Natural killer cell (primary cell): Measurements from ENCODE around the gene NRCAM. TPM values are rescaled to one million over a fixed set of nuclear protein-coding genes. Genes with fewer than 3 reads are reported as not detected.

Experiments
- ATAC-seq, 3 donors: fragments of 150-1000 bp in 2 of 3; fragments of 200-7000 bp in 1 of 3; cut with Tn5 transposase; 1 replicate in 1 of 3; 2 replicates in 2 of 3; pipeline ENCODE4 v1.10.0; 2021; ENCODE audit warnings: mild to moderate bottlenecking in 2 of 3, moderate library complexity in 2 of 3
- DNase-seq, 2 donors: peaks; one replicate each; pipeline versions ENCODE4 v3.0.0 to v3.0.0-alpha.2; 2013 to 2021; ENCODE audit warnings: mixed read lengths in 1 of 2
- H3K27ac ChIP-seq: one replicate; pipeline ENCODE4 v1.5.1; 2013; ENCODE audit warnings: mild to moderate bottlenecking, low read length
- H3K27me3 ChIP-seq: one replicate; pipeline ENCODE4 v1.6.1; 2013; ENCODE audit warnings: low read length; ENCODE audit not compliant: control insufficient read depth, insufficient read depth
- H3K36me3 ChIP-seq: one replicate; pipeline ENCODE4 v1.6.1; 2013; ENCODE audit warnings: low read length; ENCODE audit not compliant: control insufficient read depth, insufficient read depth
- H3K4me1 ChIP-seq: one replicate; pipeline ENCODE4 v1.6.1; 2013; ENCODE audit warnings: low read length; ENCODE audit not compliant: control insufficient read depth, insufficient read depth
- H3K4me3 ChIP-seq: one replicate; pipeline ENCODE4 v1.5.1; 2013; ENCODE audit warnings: low read length
- H3K9me3 ChIP-seq: one replicate; pipeline ENCODE4 v1.6.1; 2013; ENCODE audit warnings: low read length; ENCODE audit not compliant: control insufficient read depth, insufficient read depth
- H3K27ac Mint-ChIP-seq, 2 donors: one replicate each; pipeline ENCODE4 v1.8.0; 2022; ENCODE audit warnings: mild to moderate bottlenecking in 2 of 2, mixed read lengths in 2 of 2, moderate library complexity in 1 of 2
- H3K27me3 Mint-ChIP-seq, 2 donors: one replicate each; pipeline ENCODE4 v1.8.0; 2022; ENCODE audit warnings: low read depth in 2 of 2, mixed read lengths in 2 of 2
- H3K36me3 Mint-ChIP-seq: one replicate; pipeline ENCODE4 v1.8.0; 2022; ENCODE audit warnings: mixed read lengths
- H3K4me1 Mint-ChIP-seq, 2 donors: one replicate each; pipeline ENCODE4 v1.8.0; 2022; ENCODE audit warnings: mixed read lengths in 2 of 2
- H3K4me3 Mint-ChIP-seq: one replicate; pipeline ENCODE4 v1.8.0; 2022; ENCODE audit warnings: mild to moderate bottlenecking, moderate library complexity, mixed read lengths
- H3K9me3 Mint-ChIP-seq, 2 donors: one replicate each; pipeline ENCODE4 v1.8.0; 2022; ENCODE audit warnings: mixed read lengths in 2 of 2
- WGBS: methylation state at CpG from one replicate; pipeline ENCODE4 v1.1.7; 2013; ENCODE audit warnings: missing lambda C conversion rate; ENCODE audit not compliant: insufficient coverage; 5-methylcytosine and 5-hydroxymethylcytosine counted together
- intact Hi-C: fragments of 100-400 bp; cut with micrococcal nuclease; formaldehyde crosslinking; loops from one replicate; pipeline ENCODE4 v1.14.2; 2022
- total RNA-seq, 4 donors: library from RNA; stranded (reverse); fragments of 120-200 nt in 1 of 4; gene quantifications; one replicate each; pipeline versions ENCODE4 v1.2.3 to v1.2.4, GENCODE V29; 2013 to 2022
- TF ChIP-seq, protein P1 (sequence below): fragments of 200-600 bp; IDR thresholded peaks from one replicate; pipeline ENCODE4 v1.8.0; 2022; ENCODE audit warnings: antibody characterized with exemption

NRCAM gene
- total RNA-seq, 3 donors from 2014 or later (not counting 1 experiment from before 2014, with no cell fraction given): 0.27 to 0.95 (median 0.52) TPM

DNA sequence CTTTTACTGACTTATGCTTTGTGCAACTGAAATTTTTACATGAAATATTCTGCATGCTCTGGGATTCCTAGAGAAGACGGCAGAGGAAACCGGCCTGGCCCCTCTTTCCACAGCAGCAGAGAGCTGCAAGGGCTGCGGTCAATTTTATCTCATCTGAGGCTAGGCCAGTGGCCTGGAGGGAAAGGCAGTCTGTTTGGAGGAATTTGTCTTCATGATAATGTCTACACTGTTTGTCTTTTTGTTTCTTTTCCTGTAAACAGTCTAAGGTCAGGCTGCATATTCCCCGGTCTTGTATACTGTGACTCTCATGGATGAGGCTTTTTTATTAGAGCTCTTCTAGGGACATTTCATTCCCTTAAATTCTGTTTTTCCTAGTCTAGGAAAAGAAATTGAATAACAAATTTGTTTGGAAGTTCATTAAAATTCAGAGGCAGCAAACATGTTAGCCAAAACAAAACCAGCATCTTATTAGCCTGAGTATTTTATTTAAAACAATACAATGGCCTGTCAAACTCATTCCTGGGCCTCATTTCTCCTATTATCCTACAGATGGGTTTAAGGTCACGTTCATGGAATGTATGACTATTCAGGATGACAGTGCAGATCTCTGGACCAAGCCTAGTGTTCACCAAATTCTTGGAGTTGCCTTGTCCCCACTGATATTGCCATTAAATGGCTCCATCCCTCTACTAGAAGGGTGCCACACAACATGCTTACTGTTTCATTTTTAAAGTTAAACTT, 352.5 kb downstream of the NRCAM start:
- Histone ChIP-seq H3K4me1 (no peaks in the 10 kb centered on the region), H3K27ac (no peak overlapping the region), H3K27me3 (peaks cover 2% of the 10 kb centered on the region), H3K4me3 (no peak overlapping the region), H3K9me3 (no peaks in the 10 kb centered on the region), H3K36me3 (no peaks in the 10 kb centered on the region)
- ATAC-seq (no peak), DNase-seq (no peak)
- no peak overlapping the region for H3K27ac Mint-ChIP-seq
- no peaks in the 10 kb centered on the region for H3K9me3 Mint-ChIP-seq
- no peak overlapping the region for H3K4me3 Mint-ChIP-seq
- no peaks in the 10 kb centered on the region for H3K36me3 Mint-ChIP-seq
- no peaks in the 10 kb centered on the region for H3K27me3 Mint-ChIP-seq
- intact Hi-C loops: no loop called here
- WGBS: 93% methylated on average over 5 of the region's 5 CpGs
- no peaks in the 10 kb centered on the region for H3K4me1 Mint-ChIP-seq
- TF ChIP-seq, protein P1, sequence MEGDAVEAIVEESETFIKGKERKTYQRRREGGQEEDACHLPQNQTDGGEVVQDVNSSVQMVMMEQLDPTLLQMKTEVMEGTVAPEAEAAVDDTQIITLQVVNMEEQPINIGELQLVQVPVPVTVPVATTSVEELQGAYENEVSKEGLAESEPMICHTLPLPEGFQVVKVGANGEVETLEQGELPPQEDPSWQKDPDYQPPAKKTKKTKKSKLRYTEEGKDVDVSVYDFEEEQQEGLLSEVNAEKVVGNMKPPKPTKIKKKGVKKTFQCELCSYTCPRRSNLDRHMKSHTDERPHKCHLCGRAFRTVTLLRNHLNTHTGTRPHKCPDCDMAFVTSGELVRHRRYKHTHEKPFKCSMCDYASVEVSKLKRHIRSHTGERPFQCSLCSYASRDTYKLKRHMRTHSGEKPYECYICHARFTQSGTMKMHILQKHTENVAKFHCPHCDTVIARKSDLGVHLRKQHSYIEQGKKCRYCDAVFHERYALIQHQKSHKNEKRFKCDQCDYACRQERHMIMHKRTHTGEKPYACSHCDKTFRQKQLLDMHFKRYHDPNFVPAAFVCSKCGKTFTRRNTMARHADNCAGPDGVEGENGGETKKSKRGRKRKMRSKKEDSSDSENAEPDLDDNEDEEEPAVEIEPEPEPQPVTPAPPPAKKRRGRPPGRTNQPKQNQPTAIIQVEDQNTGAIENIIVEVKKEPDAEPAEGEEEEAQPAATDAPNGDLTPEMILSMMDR: no peak

DNA sequence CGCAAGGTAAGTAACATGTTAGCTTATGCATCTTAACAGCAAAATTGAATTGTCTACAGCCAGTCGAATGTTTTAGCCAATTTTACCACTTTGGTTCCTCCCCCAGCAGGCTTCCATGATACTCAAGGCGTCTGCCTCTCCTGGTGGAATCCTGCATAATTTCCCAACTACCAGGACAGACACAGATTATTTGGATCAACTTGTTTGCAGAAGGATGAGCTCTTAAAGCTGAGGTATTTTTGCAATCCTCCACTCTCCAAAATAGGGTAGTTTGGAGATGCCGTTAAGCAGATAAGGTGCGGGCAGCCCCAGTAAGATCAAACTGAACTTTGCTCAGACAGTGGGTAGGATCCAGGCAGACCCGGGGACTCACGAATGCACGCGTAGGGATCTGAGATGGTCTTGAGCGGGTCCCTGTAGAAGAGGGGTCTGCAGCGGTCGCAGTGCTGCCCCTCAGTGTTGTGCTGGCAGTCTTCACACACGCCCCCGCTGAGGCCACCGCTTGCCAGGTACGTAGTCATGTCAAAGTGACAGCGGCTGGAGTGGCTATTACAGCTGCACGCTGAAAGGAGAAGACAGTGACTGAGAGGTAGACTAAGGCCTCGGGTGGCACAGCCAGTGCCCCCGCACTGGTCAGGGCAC, 353.4 kb downstream of the NRCAM start:
- no peaks in the 10 kb centered on the region for H3K4me1 Mint-ChIP-seq
- 94% methylated on average over 20 of the region's 20 CpGs for WGBS
- no peaks in the 10 kb centered on the region for H3K36me3 Mint-ChIP-seq
- intact Hi-C loops: no loop called here
- H3K27ac Mint-ChIP-seq: no peak overlapping the region
- H3K4me3 Mint-ChIP-seq: no peak overlapping the region
- H3K4me3 ChIP-seq: no peak overlapping the region
- TF ChIP-seq, protein P1: no peak
- DNase-seq (no peak), ATAC-seq (no peak)
- H3K9me3 Mint-ChIP-seq: no peaks in the 10 kb centered on the region
- no peak overlapping the region for H3K27ac ChIP-seq
- peaks cover 2% of the 10 kb centered on the region for H3K27me3 ChIP-seq
- H3K36me3 ChIP-seq: no peaks in the 10 kb centered on the region
- H3K27me3 Mint-ChIP-seq: no peaks in the 10 kb centered on the region
- no peaks in the 10 kb centered on the region for H3K4me1 ChIP-seq
- no peaks in the 10 kb centered on the region for H3K9me3 ChIP-seq

DNA sequence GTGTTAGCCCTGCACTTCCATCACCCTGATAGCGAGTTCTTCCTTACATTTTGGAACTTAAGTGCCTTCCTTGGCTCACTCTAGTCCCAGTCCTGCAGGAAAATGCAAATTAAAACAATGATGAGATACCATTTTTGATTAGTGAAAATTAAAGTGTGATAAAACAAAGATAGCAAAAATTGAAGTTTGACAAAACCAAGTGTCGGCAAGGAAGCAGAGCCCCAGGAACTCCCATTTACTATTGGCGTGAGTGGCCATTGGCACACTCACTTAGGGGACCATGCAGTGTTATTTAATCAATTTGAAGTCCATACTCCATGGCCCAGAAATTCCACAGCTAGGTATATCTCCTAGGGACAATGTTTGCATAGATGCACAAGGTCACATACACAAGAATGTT, 354.5 kb downstream of the NRCAM start:
- Histone ChIP-seq H3K9me3 (no peaks in the 10 kb centered on the region), H3K27ac (no peak overlapping the region), H3K4me3 (no peak overlapping the region), H3K27me3 (peaks cover 2% of the 10 kb centered on the region), H3K36me3 (no peaks in the 10 kb centered on the region), H3K4me1 (no peaks in the 10 kb centered on the region)
- WGBS: 85% methylated on average over 3 of the region's 3 CpGs
- ATAC-seq: no peak
- Mint-ChIP-seq H3K4me1 (no peaks in the 10 kb centered on the region), H3K27ac (no peak overlapping the region), H3K4me3 (no peak overlapping the region), H3K36me3 (no peaks in the 10 kb centered on the region), H3K9me3 (no peaks in the 10 kb centered on the region), H3K27me3 (no peaks in the 10 kb centered on the region)
- TF ChIP-seq, protein P1: no peak
- intact Hi-C loops: no loop called here
- no peak for DNase-seq
